ENCODE results near the gene CCDC183.
"Not testable (repeated sequence)": the region's sequence is repeated elsewhere in the genome, so short reads cannot be mapped to it uniquely, and the experiment has no call there.

The CCDC183 gene

GRCh38 chr9:136760834-136761544 lies 35.1 kb upstream of the CCDC183 start:
- peak; percentile 79 for DNase-seq (ENCODE audit: low spot score)

GRCh38 chr9:136761545-136761981 lies 34.6 kb upstream of the CCDC183 start:
- no peak for DNase-seq (ENCODE audit: low spot score)

GRCh38 chr9:136762221-136762691 lies 33.9 kb upstream of the CCDC183 start:
- no peak for DNase-seq (ENCODE audit: low spot score)

- DNase-seq (ENCODE audit: low spot score) = peak; percentile 93
These were observed 33.1 kb upstream of the CCDC183 start for GRCh38 chr9:136762915-136763648.

- no peak for DNase-seq (ENCODE audit: low spot score)
These were observed 32.5 kb upstream of the CCDC183 start for GRCh38 chr9:136763649-136764035.

- no peak for DNase-seq (ENCODE audit: low spot score)
These were observed 31.7 kb upstream of the CCDC183 start, which contains the start of gene LCN15 for GRCh38 chr9:136764301-136764891. Gene LCN15, minus strand, starts transcription at chr9:136764518. Its CDS starts 30 bp downstream, at chr9:136764488.

- no peak for DNase-seq (ENCODE audit: low spot score)
These were observed 31.1 kb upstream of the CCDC183 start for GRCh38 chr9:136765041-136765440.

- not testable (repeated sequence) for DNase-seq (ENCODE audit: low spot score)
These were observed 30.3 kb upstream of the CCDC183 start for GRCh38 chr9:136765745-136766409.

- DNase-seq (ENCODE audit: low spot score) = not testable (repeated sequence)
These were observed 29.6 kb upstream of the CCDC183 start for GRCh38 chr9:136766410-136767120.

GRCh38 chr9:136769710-136770191 lies 26.4 kb upstream of the CCDC183 start:
- peak; percentile 87 for DNase-seq (ENCODE audit: low spot score)

- no peak for DNase-seq (ENCODE audit: low spot score)
These were observed 24.2 kb upstream of the CCDC183 start for GRCh38 chr9:136771907-136772415.

- DNase-seq (ENCODE audit: low spot score) = no peak
These were observed 22.6 kb upstream of the CCDC183 start for GRCh38 chr9:136773386-136774044.

- no peak for DNase-seq (ENCODE audit: low spot score)
These were observed 21.6 kb upstream of the CCDC183 start for GRCh38 chr9:136774416-136775045.

GRCh38 chr9:136775191-136775590 lies 20.9 kb upstream of the CCDC183 start:
- DNase-seq (ENCODE audit: low spot score) = no peak

- DNase-seq (ENCODE audit: low spot score) = no peak
These were observed 19.2 kb upstream of the CCDC183 start for GRCh38 chr9:136776947-136777346.

GRCh38 chr9:136777359-136777758 lies 18.8 kb upstream of the CCDC183 start:
- no peak for DNase-seq (ENCODE audit: low spot score)

- DNase-seq (ENCODE audit: low spot score) = no peak
These were observed 16.3 kb upstream of the CCDC183 start for GRCh38 chr9:136779808-136780207.

- no peak for DNase-seq (ENCODE audit: low spot score)
These were observed 13.7 kb upstream of the CCDC183 start for GRCh38 chr9:136782452-136782851.

GRCh38 chr9:136784249-136784996 lies 11.7 kb upstream of the CCDC183 start:
- DNase-seq (ENCODE audit: low spot score) = no peak

GRCh38 chr9:136784997-136785361 lies 11.2 kb upstream of the CCDC183 start:
- no peak for DNase-seq (ENCODE audit: low spot score)
